Right lobe of liver (tissue), 6 donors: ENCODE data around the gene G6PD. TPM values are rescaled to one million over a fixed set of nuclear protein-coding genes. Genes with fewer than 3 reads are reported as not detected.
A peak's percentile ranks its signal among the peaks of the same experiment; 100 is the strongest.

ENCODE experiments used
- ATAC-seq, 4 donors: fragments of 200-7000 bp; cut with Tn5 transposase; one replicate each; pipeline ENCODE4 v1.9.1; 2020; ENCODE audit warnings: mild to moderate bottlenecking in 4 of 4, moderate library complexity in 4 of 4
- DNase-seq, 3 donors: peaks; one replicate each; pipeline ENCODE4 v3.0.0-alpha.2; 2020
- H3K27ac ChIP-seq, 3 donors: fragments of 200-600 bp; one replicate each; pipeline ENCODE4 v1.8.0; 2022
- H3K27me3 ChIP-seq, 2 donors: fragments of 200-600 bp; one replicate each; pipeline ENCODE4 v1.8.0; 2022
- H3K36me3 ChIP-seq, 4 donors: fragments of 200-600 bp; sonication (generic) in 1 of 4; one replicate each; pipeline versions ENCODE4 v1.5.1 to v1.8.0; 2017 to 2022; ENCODE audit warnings: control low read depth in 1 of 4
- H3K4me1 ChIP-seq, 4 donors: fragments of 200-600 bp; sonication (generic) in 1 of 4; one replicate each; pipeline versions ENCODE4 v1.5.1 to v1.8.0; 2017 to 2022; ENCODE audit warnings: control low read depth in 1 of 4
- H3K4me3 ChIP-seq, 3 donors: fragments of 200-600 bp; one replicate each; pipeline ENCODE4 v1.8.0; 2022
- H3K9me3 ChIP-seq, 4 donors: fragments of 200-600 bp; sonication (generic) in 1 of 4; one replicate each; pipeline versions ENCODE4 v1.5.1 to v1.8.0; 2017 to 2022; ENCODE audit warnings: control low read depth in 1 of 4
- CTCF ChIP-seq, 4 donors: fragments of 200-600 bp in 3 of 4; fragments of 450-650 bp in 1 of 4; IDR thresholded peaks; one replicate each; pipeline versions ENCODE4 v1.5.1 to v1.8.0; 2016 to 2022; ENCODE audit warnings: antibody characterized with exemption in 4 of 4, mild to moderate bottlenecking in 2 of 4
- POLR2A ChIP-seq: fragments of 450-650 bp; IDR thresholded peaks from one replicate; pipeline ENCODE4 v1.6.1; 2017; ENCODE audit warnings: antibody characterized with exemption, mild to moderate bottlenecking
- WGBS: methylation state at CpG from one replicate; pipeline ENCODE4 v1.1.6; 2018; ENCODE audit warnings: low coverage, low lambda C conversion rate; ENCODE audit not compliant: insufficient coverage; ENCODE audit errors: missing lambda C conversion rate; 5-methylcytosine and 5-hydroxymethylcytosine counted together
- intact Hi-C, 2 donors: fragments of 100-400 bp; cut with DNase I; formaldehyde crosslinking; loops; one replicate each; pipeline versions ENCODE4 v1.11.2 to v1.14.1; 2022
- total RNA-seq, 6 experiments: library from RNA; depleted of rRNA in 2 of 6; stranded (reverse); fragments of >200 nt in 2 of 6; fragmentation: NEBNext Ultra II Directional in 3 of 6; extraction: Animal tissue kit (Norgen Biotek cat#: 25700) in 3 of 6; gene quantifications; one replicate each; pipeline versions ENCODE4 v1.1.0 to v1.2.4, GENCODE V29; 2016 to 2023
- donor health status: DM: no; HTN: yes; CAD: no.
- donor health status: DM: no; HTN: no; CAD: no.
- donor health status: DM: no; HTN: no; CAD: no.
- donor health status: DM: no; HTN: yes; CAD: no.
- donor health status: DM: no; HTN: yes; CAD: no.

The G6PD gene
- total RNA-seq, 6 experiments from 2014 or later, result 3.3 to 10.1 (median 7.5) TPM

GRCh38 chrX:154545673-154546274 is 872 bp downstream of the G6PD start:
- DNase-seq, result no peak
- H3K4me1 ChIP-seq, result peaks cover 0 to 32% (median 0%) of the 10 kb centered on the region in 4 donors
- TF ChIP-seq CTCF (IDR thresholded peaks at IDR 0.05), result no peak

GRCh38 chrX:154542723-154543424 is 3.8 kb downstream of the G6PD start:
- Histone ChIP-seq H3K27ac (peak overlapping the region; percentile 61 to 75 (median 70)), H3K4me3 (peak overlapping the region; percentile 13 to 54 (median 47)), H3K36me3 (no peaks in the 10 kb centered on the region), H3K4me1 (peaks cover 0 to 28% (median 0%) of the 10 kb centered on the region in 4 donors), H3K9me3 (no peaks in the 10 kb centered on the region), H3K27me3 (no peaks in the 10 kb centered on the region)
- DNase-seq, result peak in 2 of 3 donors; percentile 64 to 74
- intact Hi-C loops, result no loop called here
- peak; percentile 5 to 23 (median 9) for ATAC-seq
- 30% methylated on average over 12 of the region's 20 CpGs for WGBS
- TF ChIP-seq POLR2A, result peak; percentile 37
- no peak for TF ChIP-seq CTCF (IDR thresholded peaks at IDR 0.05)

More at GRCh38 chrX:154545673-154546274, 872 bp downstream of the G6PD start:
- no peaks in the 10 kb centered on the region for H3K27me3 ChIP-seq
- no peak overlapping the region for H3K27ac ChIP-seq
- H3K36me3 ChIP-seq, result no peaks in the 10 kb centered on the region
- H3K9me3 ChIP-seq, result no peaks in the 10 kb centered on the region
- H3K4me3 ChIP-seq, result peak overlapping the region in 2 of 3 donors; percentile 65 to 68
- intact Hi-C loops, result no loop called here
- ATAC-seq, result no peak
- 87% methylated on average over 3 of the region's 17 CpGs for WGBS

- peak; percentile 80 to 83 (median 82) for DNase-seq
- TF ChIP-seq POLR2A (no peak), CTCF (IDR thresholded peaks at IDR 0.05) (no peak)
- peak; percentile 43 to 68 (median 52) for ATAC-seq
- intact Hi-C loops, result no loop called here
- peak overlapping the region; percentile 61 to 75 (median 70) for H3K27ac ChIP-seq
- WGBS, result 28% methylated on average over 10 of the region's 12 CpGs
- peaks cover 0 to 28% (median 0%) of the 10 kb centered on the region in 4 donors for H3K4me1 ChIP-seq
- no peaks in the 10 kb centered on the region for H3K27me3 ChIP-seq
- no peaks in the 10 kb centered on the region for H3K9me3 ChIP-seq
- no peaks in the 10 kb centered on the region for H3K36me3 ChIP-seq
- H3K4me3 ChIP-seq, result peak overlapping the region; percentile 33 to 54 (median 47)
Measured at GRCh38 chrX:154541896-154542722, 4.5 kb downstream of the G6PD start.

- ATAC-seq, result no peak
- TF ChIP-seq CTCF (IDR thresholded peaks at IDR 0.05) (no peak), POLR2A (no peak)
- Histone ChIP-seq H3K9me3 (no peaks in the 10 kb centered on the region), H3K27me3 (no peaks in the 10 kb centered on the region), H3K36me3 (no peaks in the 10 kb centered on the region), H3K4me3 (peak overlapping the region; percentile 33 to 54 (median 47)), H3K4me1 (peaks cover 0 to 28% (median 0%) of the 10 kb centered on the region in 4 donors), H3K27ac (peak overlapping the region; percentile 47 to 75 (median 70))
- 27% methylated on average over 2 of the region's 5 CpGs for WGBS
- intact Hi-C loops, result no loop called here
- no peak for DNase-seq
Measured at GRCh38 chrX:154541589-154541895, 5.1 kb downstream of the G6PD start.
